AG09319 (cell line): ENCODE results near the gene HEMK1.

ENCODE experiments used
- DNase-seq: peaks from one replicate; pipeline ENCODE4 v3.0.0-alpha.2; 2010; ENCODE audit warnings: low read depth; ENCODE audit errors: extremely low read depth
- CTCF ChIP-seq: IDR thresholded peaks from 2 replicates; pipeline ENCODE4 v1.5.1; 2011; ENCODE audit warnings: low read depth, mild to moderate bottlenecking, inconsistent platforms, low read length, moderate library complexity

HEMK1 gene

GRCh38 chr3:50571486-50571885, 2.2 kb downstream of the HEMK1 start:
- DNase-seq, result no peak
- TF ChIP-seq CTCF, result no peak

- TF ChIP-seq CTCF, result peak; percentile 94
- DNase-seq, result peak; percentile 29
Observed at GRCh38 chr3:50572158-50572557, 2.8 kb downstream of the HEMK1 start.

GRCh38 chr3:50572801-50573371, 3.6 kb downstream of the HEMK1 start:
- no peak for TF ChIP-seq CTCF
- DNase-seq, result no peak

GRCh38 chr3:50573566-50574443, 4.5 kb downstream of the HEMK1 start:
- no peak for TF ChIP-seq CTCF
- no peak for DNase-seq

GRCh38 chr3:50574444-50574831, 5.1 kb downstream of the HEMK1 start:
- no peak for DNase-seq
- TF ChIP-seq CTCF, result no peak

GRCh38 chr3:50575372-50575771, 6.0 kb downstream of the HEMK1 start:
- no peak for DNase-seq
- TF ChIP-seq CTCF, result no peak

GRCh38 chr3:50577348-50577747, 8.0 kb downstream of the HEMK1 start:
- no peak for TF ChIP-seq CTCF
- no peak for DNase-seq
